B cell (primary cell): ENCODE results near the gene EPB41L2. TPM values are rescaled to one million over a fixed set of nuclear protein-coding genes. Genes with fewer than 3 reads are reported as not detected.

Experiments used
- ATAC-seq: fragments of 200-7000 bp; cut with Tn5 transposase; one replicate; pipeline ENCODE4 v1.10.0; 2021; ENCODE audit warnings: low read depth, mild to moderate bottlenecking, moderate number of reproducible peaks, moderate library complexity
- CTCF ChIA-PET: fragments of 350-600 bp; sonication (Branson Sonifier 250); formaldehyde crosslinking; loops from one replicate; lab custom pipeline; 2021; ENCODE audit warnings: antibody characterized with exemption, inconsistent platforms; lab: Charles Lee
- POLR2A ChIA-PET: fragments of 350-600 bp; sonication (Branson Sonifier 250); formaldehyde crosslinking; loops from one replicate; lab custom pipeline; 2021; ENCODE audit warnings: antibody characterized with exemption; lab: Charles Lee
- DNase-seq: peaks from one replicate; pipeline ENCODE4 v3.0.0; 2013
- H2AFZ ChIP-seq: 2 replicates; pipeline ENCODE4 v1.6.1; 2012; ENCODE audit warnings: mild to moderate bottlenecking, low read depth, low read length; ENCODE audit not compliant: insufficient read depth, poor library complexity, severe bottlenecking
- H3K27ac ChIP-seq, 2 donors: 1 replicate in 1 of 2; 2 replicates in 1 of 2; pipeline ENCODE4 v1.5.1; 2012 to 2013; ENCODE audit warnings: low read length in 2 of 2, mild to moderate bottlenecking in 2 of 2, moderate library complexity in 1 of 2
- H3K27me3 ChIP-seq, 4 experiments: fragments of 200-600 bp in 1 of 4; sonication (generic) in 1 of 4; replicated peaks in 1 of 4; 1 replicate in 2 of 4; 2 replicates in 2 of 4; pipeline versions ENCODE4 v1.6.1 to v1.7.0; 2013 to 2016; ENCODE audit warnings: low read length in 3 of 4, mild to moderate bottlenecking in 2 of 4, mixed read lengths in 1 of 4, moderate library complexity in 1 of 4; ENCODE audit not compliant: insufficient read depth in 4 of 4, control insufficient read depth in 3 of 4; ENCODE audit errors: control extremely low read depth in 1 of 4
- H3K36me3 ChIP-seq, 2 experiments: replicated peaks in 1 of 2; 1 replicate in 1 of 2; 2 replicates in 1 of 2; pipeline versions ENCODE4 v1.6.1 to v1.7.1; 2013; ENCODE audit warnings: low read length in 1 of 2; ENCODE audit not compliant: insufficient read depth in 2 of 2, control insufficient read depth in 1 of 2; ENCODE audit errors: control extremely low read depth in 1 of 2, extremely low read depth in 1 of 2
- H3K4me1 ChIP-seq, 2 donors: fragments of 200-600 bp in 1 of 2; sonication (generic) in 1 of 2; 1 replicate in 1 of 2; 2 replicates in 1 of 2; pipeline versions ENCODE4 v1.5.1 to v1.6.1; 2013 to 2017; ENCODE audit warnings: low read length in 2 of 2; ENCODE audit not compliant: control insufficient read depth in 2 of 2, insufficient read depth in 2 of 2
- H3K4me2 ChIP-seq: replicated peaks from 2 replicates; pipeline ENCODE3; 2012; ENCODE audit warnings: mild to moderate bottlenecking, low read depth, low read length; ENCODE audit not compliant: poor library complexity, severe bottlenecking
- H3K4me3 ChIP-seq, 5 experiments: fragments of 200-600 bp in 1 of 5; sonication (generic) in 1 of 5; 1 replicate in 3 of 5; 2 replicates in 2 of 5; pipeline versions ENCODE4 v1.5.1 to v1.7.0; 2011 to 2016; ENCODE audit warnings: low read length in 4 of 5, mild to moderate bottlenecking in 4 of 5, low read depth in 2 of 5, control low read depth in 1 of 5, moderate library complexity in 1 of 5; ENCODE audit not compliant: insufficient read depth in 1 of 5; ENCODE audit errors: control extremely low read depth in 1 of 5, extremely low read depth in 1 of 5
- H3K79me2 ChIP-seq: fragments of 200-600 bp; sonication (generic); one replicate; pipeline ENCODE4 v1.6.0; 2016; ENCODE audit warnings: low read length; ENCODE audit not compliant: control insufficient read depth, insufficient read depth
- H3K9ac ChIP-seq: fragments of 200-600 bp; sonication (generic); 2 replicates; pipeline ENCODE4 v1.6.1; 2017; ENCODE audit warnings: mild to moderate bottlenecking, low read length, moderate library complexity
- H3K9me3 ChIP-seq, 3 donors: one replicate each; pipeline versions ENCODE4 v1.6.1 to v1.7.1; 2013; ENCODE audit warnings: low read length in 2 of 3; ENCODE audit not compliant: control insufficient read depth in 2 of 3, insufficient read depth in 1 of 3; ENCODE audit errors: control extremely low read depth in 1 of 3
- H4K20me1 ChIP-seq: 2 replicates; pipeline ENCODE4 v1.6.0; 2012; ENCODE audit warnings: mild to moderate bottlenecking, low read length; ENCODE audit not compliant: insufficient read depth, control insufficient read depth, poor library complexity, severe bottlenecking
- H3K27ac Mint-ChIP-seq: one replicate; pipeline ENCODE4 v1.8.0; 2021; ENCODE audit warnings: mixed read lengths
- H3K27me3 Mint-ChIP-seq: one replicate; pipeline ENCODE4 v1.8.0; 2021; ENCODE audit warnings: mixed read lengths
- H3K4me1 Mint-ChIP-seq: one replicate; pipeline ENCODE4 v1.8.0; 2021; ENCODE audit warnings: mixed read lengths
- H3K4me3 Mint-ChIP-seq: one replicate; pipeline ENCODE4 v1.8.0; 2021; ENCODE audit warnings: mixed read lengths
- H3K9me3 Mint-ChIP-seq: one replicate; pipeline ENCODE4 v1.8.0; 2022; ENCODE audit warnings: mixed read lengths; ENCODE audit not compliant: insufficient read depth
- CTCF ChIP-seq: fragments of 200-600 bp; IDR thresholded peaks from one replicate; pipeline ENCODE4 v1.8.0; 2022; ENCODE audit warnings: antibody characterized with exemption, mild to moderate bottlenecking
- EZH2 ChIP-seq: IDR thresholded peaks from 2 replicates; pipeline ENCODE4 v1.6.1; 2012; ENCODE audit warnings: borderline replicate concordance, low read depth, mild to moderate bottlenecking, moderate library complexity, low read length; ENCODE audit not compliant: insufficient read depth, poor library complexity, severe bottlenecking
- WGBS: methylation state at CpG from one replicate; pipeline ENCODE4 v1.1.5; 2013; ENCODE audit warnings: missing lambda C conversion rate; ENCODE audit not compliant: insufficient coverage; 5-methylcytosine and 5-hydroxymethylcytosine counted together
- intact Hi-C: fragments of 100-400 bp; cut with micrococcal nuclease; formaldehyde crosslinking; loops from one replicate; pipeline ENCODE4 v1.10.0; 2022
- polyA plus RNA-seq: library from polyadenylated mRNA; depleted of rRNA; stranded (reverse); fragments of >200 nt; gene quantifications from 2 replicates; pipeline ENCODE4 v1.2.3, GENCODE V29; 2012
- total RNA-seq, 2 donors: library from RNA; stranded (reverse); fragments of 120-200 nt in 1 of 2; gene quantifications; 1 replicate in 1 of 2; 2 replicates in 1 of 2; pipeline versions ENCODE4 v1.2.3 to v1.2.4, GENCODE V29; 2013 to 2022

The EPB41L2 gene
- total and polyA plus RNA-seq, 2 donors (not counting 1 experiment from before 2014, with no cell fraction given), result 17.8 to 61.0 TPM

DNA sequence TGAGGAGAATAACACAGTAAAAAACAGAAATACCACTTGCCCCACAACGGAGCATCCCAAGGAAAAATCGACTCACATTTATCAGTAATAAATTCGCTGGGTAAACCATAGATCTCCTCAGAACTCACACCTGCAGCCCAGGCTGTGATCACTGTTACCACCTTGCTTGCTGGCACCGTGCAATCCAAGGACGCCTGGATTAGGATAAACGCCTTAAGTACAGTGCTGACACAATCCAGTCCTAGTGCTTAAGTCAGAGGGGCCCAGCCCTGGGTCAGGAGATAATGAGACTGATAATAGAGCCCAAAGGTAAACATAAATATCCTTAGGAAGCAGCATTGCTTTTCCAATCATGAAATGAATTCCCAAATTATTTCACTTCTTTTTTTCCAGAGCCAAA is 62.5 kb downstream of the EPB41L2 start:
- CTCF ChIA-PET, result no interaction called here
- Mint-ChIP-seq H3K9me3 (no peaks in the 10 kb centered on the region), H3K27me3 (no peaks in the 10 kb centered on the region), H3K27ac (no peak overlapping the region), H3K4me3 (no peak overlapping the region), H3K4me1 (peaks cover 34% of the 10 kb centered on the region)
- Histone ChIP-seq H3K36me3 (no peaks in the 10 kb centered on the region), H3K4me3 (no peak overlapping the region), H3K27me3 (no peaks in the 10 kb centered on the region), H3K9ac (no peak overlapping the region), H3K4me1 (peaks cover 3 to 7% of the 10 kb centered on the region in 2 donors), H3K9me3 (no peaks in the 10 kb centered on the region), H2AFZ (no peak overlapping the region), H4K20me1 (no peaks in the 10 kb centered on the region), H3K79me2 (peaks cover 62% of the 10 kb centered on the region), H3K4me2 (no peak overlapping the region), H3K27ac (no peak overlapping the region)
- 82% methylated on average over 4 of the region's 6 CpGs for WGBS
- intact Hi-C loops, result no loop called here
- ATAC-seq (no peak), DNase-seq (no peak)
- POLR2A ChIA-PET, result no interaction called here
- TF ChIP-seq CTCF (no peak), EZH2 (no peak)

DNA sequence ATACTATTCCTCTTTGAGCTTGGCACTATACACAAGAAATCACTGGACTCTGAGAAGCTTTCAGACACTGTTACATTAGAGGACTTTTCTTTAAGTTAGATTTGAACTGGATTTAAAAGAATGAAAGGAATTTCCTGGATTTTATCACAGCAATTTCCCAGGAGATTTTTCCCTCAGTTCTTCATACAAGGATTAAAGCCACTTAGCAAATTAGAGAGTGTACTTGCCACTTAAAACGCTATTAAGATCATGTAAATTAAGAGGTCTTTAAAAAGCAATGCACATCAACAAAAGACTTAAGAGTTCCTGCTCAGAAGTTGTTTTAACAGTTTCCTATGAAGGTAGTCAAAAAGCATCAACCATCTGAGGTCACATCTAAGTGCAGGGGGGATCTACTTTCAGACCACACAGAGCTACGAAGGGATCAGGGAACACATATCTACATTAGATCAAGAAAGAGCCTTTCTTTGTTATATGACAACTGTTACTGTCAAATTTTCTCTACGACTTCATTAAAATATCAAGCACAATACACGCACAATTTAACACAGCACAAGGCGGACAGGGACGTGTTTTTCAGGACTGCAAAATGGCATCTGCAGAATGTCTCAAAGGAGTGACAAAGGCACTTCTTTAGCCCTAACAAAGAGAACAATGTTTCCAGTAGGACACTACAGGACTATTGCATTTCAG is 65.8 kb downstream of the EPB41L2 start:
- H3K4me1 ChIP-seq, result no peaks in the 10 kb centered on the region
- POLR2A ChIA-PET, result no interaction called here
- no peak overlapping the region for H3K4me3 ChIP-seq
- CTCF ChIA-PET, result no interaction called here
- no peaks in the 10 kb centered on the region for H3K27me3 ChIP-seq
- Mint-ChIP-seq H3K27ac (no peak overlapping the region), H3K4me3 (no peak overlapping the region), H3K9me3 (peaks cover 2% of the 10 kb centered on the region), H3K4me1 (peaks cover 22% of the 10 kb centered on the region), H3K27me3 (no peaks in the 10 kb centered on the region)
- intact Hi-C loops, result no loop called here
- 85% methylated on average over 5 of the region's 6 CpGs for WGBS
- no peak overlapping the region for H3K27ac ChIP-seq
- no peak for DNase-seq
- H3K9ac ChIP-seq, result no peak overlapping the region
- no peak for TF ChIP-seq EZH2
- TF ChIP-seq CTCF, result no peak
- H4K20me1 ChIP-seq, result peaks cover 5% of the 10 kb centered on the region
- H2AFZ ChIP-seq, result no peak overlapping the region
- no peaks in the 10 kb centered on the region for H3K36me3 ChIP-seq
- no peak overlapping the region for H3K4me2 ChIP-seq
- no peak for ATAC-seq
- H3K79me2 ChIP-seq, result peaks cover 51% of the 10 kb centered on the region
- H3K9me3 ChIP-seq, result peaks cover 0 to 8% (median 0%) of the 10 kb centered on the region in 3 donors
